Hepatocyte (in vitro differentiated cells): ENCODE measurements around the gene DPF3.

ENCODE experiments used
- EZH2 ChIP-seq: fragments of 200-600 bp; sonication (generic); IDR thresholded peaks from 2 replicates; pipeline ENCODE4 v1.6.1; 2016; ENCODE audit warnings: antibody characterized with exemption, mild to moderate bottlenecking, borderline replicate concordance
- EZH2phosphoT487 ChIP-seq: fragments of 200-600 bp; sonication (generic); IDR thresholded peaks from one replicate; pipeline ENCODE4 v1.6.1; 2018; ENCODE audit warnings: antibody characterized with exemption, mild to moderate bottlenecking, low read depth, moderate library complexity; ENCODE audit not compliant: unreplicated experiment, severe bottlenecking
- TF ChIP-seq, protein P1 (sequence below): fragments of 200-600 bp; sonication (generic); IDR thresholded peaks from 2 replicates; pipeline ENCODE4 v1.5.1; 2016; ENCODE audit warnings: antibody characterized with exemption, mild to moderate bottlenecking; ENCODE audit not compliant: poor library complexity

GRCh38 chr14:72673179-72673578 is 220.7 kb downstream of the DPF3 start:
- TF ChIP-seq, protein P1, sequence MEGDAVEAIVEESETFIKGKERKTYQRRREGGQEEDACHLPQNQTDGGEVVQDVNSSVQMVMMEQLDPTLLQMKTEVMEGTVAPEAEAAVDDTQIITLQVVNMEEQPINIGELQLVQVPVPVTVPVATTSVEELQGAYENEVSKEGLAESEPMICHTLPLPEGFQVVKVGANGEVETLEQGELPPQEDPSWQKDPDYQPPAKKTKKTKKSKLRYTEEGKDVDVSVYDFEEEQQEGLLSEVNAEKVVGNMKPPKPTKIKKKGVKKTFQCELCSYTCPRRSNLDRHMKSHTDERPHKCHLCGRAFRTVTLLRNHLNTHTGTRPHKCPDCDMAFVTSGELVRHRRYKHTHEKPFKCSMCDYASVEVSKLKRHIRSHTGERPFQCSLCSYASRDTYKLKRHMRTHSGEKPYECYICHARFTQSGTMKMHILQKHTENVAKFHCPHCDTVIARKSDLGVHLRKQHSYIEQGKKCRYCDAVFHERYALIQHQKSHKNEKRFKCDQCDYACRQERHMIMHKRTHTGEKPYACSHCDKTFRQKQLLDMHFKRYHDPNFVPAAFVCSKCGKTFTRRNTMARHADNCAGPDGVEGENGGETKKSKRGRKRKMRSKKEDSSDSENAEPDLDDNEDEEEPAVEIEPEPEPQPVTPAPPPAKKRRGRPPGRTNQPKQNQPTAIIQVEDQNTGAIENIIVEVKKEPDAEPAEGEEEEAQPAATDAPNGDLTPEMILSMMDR: no peak
- TF ChIP-seq EZH2phosphoT487 (no peak), EZH2 (no peak)
